Fibroblast of skin of right quadriceps (primary cell): Measurements from ENCODE around the gene TNFSF9.
A peak's percentile ranks its signal among the peaks of the same experiment; 100 is the strongest.

ENCODE experiments used
- DNase-seq: peaks from one replicate; pipeline ENCODE4 v3.0.0-alpha.2; 2013

TNFSF9 gene

GRCh38 chr19:6530386-6531162 lies at the start of gene TNFSF9:
Gene TNFSF9, plus strand, starts transcription at chr19:6531026. Its CDS starts 11 bp downstream, at chr19:6531037.
- peak; percentile 86 for DNase-seq

- no peak for DNase-seq
Observed at GRCh38 chr19:6481541-6482342, 49.1 kb upstream of the TNFSF9 start, which contains the start of gene DENND1C. Gene DENND1C, minus strand, starts transcription at chr19:6481787. Its CDS starts 92 bp downstream, at chr19:6481695.

- DNase-seq = no peak
Observed at GRCh38 chr19:6482343-6482686, 48.5 kb upstream of the TNFSF9 start.

GRCh38 chr19:6483235-6483634 lies 47.6 kb upstream of the TNFSF9 start:
- DNase-seq = no peak

GRCh38 chr19:6484230-6484629 lies 46.6 kb upstream of the TNFSF9 start:
- DNase-seq = no peak

- no peak for DNase-seq
Observed at GRCh38 chr19:6484831-6485230, 46.0 kb upstream of the TNFSF9 start.

- no peak for DNase-seq
Observed at GRCh38 chr19:6489278-6490061, 41.4 kb upstream of the TNFSF9 start.

GRCh38 chr19:6490134-6490533 lies 40.7 kb upstream of the TNFSF9 start:
- no peak for DNase-seq

- no peak for DNase-seq
Observed at GRCh38 chr19:6491802-6492592, 38.8 kb upstream of the TNFSF9 start.

GRCh38 chr19:6494438-6495036 lies 36.3 kb upstream of the TNFSF9 start:
- no peak for DNase-seq

GRCh38 chr19:6495947-6496346 lies 34.9 kb upstream of the TNFSF9 start:
- no peak for DNase-seq

GRCh38 chr19:6498294-6499036 lies 32.4 kb upstream of the TNFSF9 start:
- DNase-seq = no peak

GRCh38 chr19:6499052-6499790 lies 31.6 kb upstream of the TNFSF9 start:
- DNase-seq = no peak

- DNase-seq = no peak
Observed at GRCh38 chr19:6500837-6501739, 29.7 kb upstream of the TNFSF9 start.

GRCh38 chr19:6501740-6502648 lies 28.8 kb upstream of the TNFSF9 start, which contains the start of gene TUBB4A:
Gene TUBB4A, minus strand, starts transcription at chr19:6502309. Its CDS starts 97 bp downstream, at chr19:6502212.
- no peak for DNase-seq

GRCh38 chr19:6503407-6504201 lies 27.2 kb upstream of the TNFSF9 start:
- DNase-seq = no peak
